GM19328 (cell line): ENCODE data around the gene ANKS1B.
"Not testable (repeated sequence)": the region's sequence is repeated elsewhere in the genome, so short reads cannot be mapped to it uniquely, and the experiment has no call there.

Experiments
- ATAC-seq: cut with Tn5 transposase; IDR thresholded peaks from one replicate; pipeline ENCODE4 v1.9.1; 2021; ENCODE audit warnings: mild to moderate bottlenecking, moderate library complexity; ENCODE audit not compliant: unreplicated experiment

ANKS1B gene

GRCh38 chr12:99767809-99768208 lies 216.9 kb downstream of the ANKS1B start:
- ATAC-seq, result no peak

- ATAC-seq, result no peak
Observed at GRCh38 chr12:99766408-99766807, 218.3 kb downstream of the ANKS1B start.

GRCh38 chr12:99765469-99766114 lies 219.1 kb downstream of the ANKS1B start:
- ATAC-seq, result no peak

DNA sequence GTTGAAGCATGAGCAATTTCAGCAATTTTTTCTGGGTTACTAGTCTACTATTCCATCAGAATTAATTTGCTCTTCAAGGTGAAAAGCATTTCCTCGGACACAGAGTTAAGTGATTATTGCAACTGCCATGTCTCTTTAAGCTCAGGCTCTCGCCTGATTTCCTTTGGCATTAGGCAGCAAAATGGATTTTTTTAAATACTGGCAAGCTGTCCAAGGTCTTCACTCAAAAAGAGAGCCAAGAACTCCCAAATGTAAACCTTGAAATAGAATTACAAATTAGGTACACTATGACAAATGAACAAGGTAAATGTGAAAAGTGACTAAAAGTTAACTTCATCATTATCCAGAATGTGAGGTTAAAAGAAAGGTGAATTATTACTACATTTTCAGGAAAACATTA lies 225.3 kb downstream of the ANKS1B start:
- ATAC-seq, result no peak

- ATAC-seq, result no peak
Observed at GRCh38 chr12:99758997-99759396, 225.7 kb downstream of the ANKS1B start.

GRCh38 chr12:99752740-99753139 lies 232.0 kb downstream of the ANKS1B start:
- no peak for ATAC-seq

- no peak for ATAC-seq
Observed at GRCh38 chr12:99746538-99746937, 238.2 kb downstream of the ANKS1B start.

GRCh38 chr12:99745895-99746294 lies 238.8 kb downstream of the ANKS1B start:
- ATAC-seq, result no peak

DNA sequence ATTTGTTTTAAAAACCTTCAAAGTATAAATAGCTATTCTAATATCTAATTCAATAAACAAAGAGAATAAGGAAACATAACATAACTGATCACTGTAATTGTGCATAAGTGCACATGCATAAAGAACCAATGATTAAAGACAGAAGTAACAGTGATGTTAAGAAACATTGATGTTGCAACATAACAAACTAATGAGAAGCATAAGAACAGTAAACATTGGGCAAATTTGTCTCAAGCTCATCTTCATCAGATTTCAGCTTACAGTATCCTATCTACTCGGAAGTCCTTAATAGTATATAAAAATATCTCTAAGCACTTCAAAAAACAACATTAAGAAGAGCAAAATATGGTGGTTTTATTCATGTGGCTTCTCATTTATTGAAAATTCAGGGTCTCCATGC lies 239.6 kb downstream of the ANKS1B start:
- no peak for ATAC-seq

DNA sequence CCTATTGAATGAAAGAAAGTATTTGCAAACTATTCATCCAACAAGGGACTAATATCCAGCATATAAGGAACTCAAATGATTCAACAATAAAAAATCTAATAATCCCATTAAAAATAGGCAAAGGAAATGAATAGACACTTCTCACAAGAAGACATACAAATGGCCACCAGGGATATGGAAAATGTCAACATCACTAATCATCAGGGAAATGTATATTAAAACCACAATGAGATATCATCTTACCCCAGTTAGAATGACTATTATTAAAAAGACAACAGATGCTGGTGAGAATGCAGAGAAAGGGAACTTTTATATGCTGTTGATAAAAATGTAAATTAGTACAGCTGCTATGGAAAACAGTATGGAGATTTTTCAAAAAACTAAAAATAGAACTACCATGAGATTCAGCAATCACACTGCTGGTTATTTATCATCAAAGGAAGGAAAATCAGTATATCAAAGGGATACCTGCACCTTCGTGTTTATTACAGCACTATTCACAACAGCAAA lies 247.9 kb downstream of the ANKS1B start:
- ATAC-seq, result no peak

DNA sequence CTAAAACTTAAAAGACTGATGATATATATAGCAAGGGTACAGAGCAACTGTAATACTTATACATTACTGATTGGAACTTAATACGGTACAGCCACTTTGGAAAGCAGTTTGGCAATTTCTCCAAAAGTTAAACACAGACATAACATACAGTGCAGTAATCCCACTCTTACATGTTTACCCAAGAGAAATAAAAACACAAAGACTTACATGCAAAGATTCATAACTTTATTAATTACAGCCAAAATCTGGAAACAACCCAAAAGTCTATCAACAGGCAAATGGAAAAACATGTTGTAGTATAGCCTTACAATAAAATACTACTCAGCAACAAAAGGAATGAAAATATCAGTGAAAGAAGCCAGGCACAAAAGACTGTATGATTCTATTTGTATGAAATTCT lies 252.6 kb downstream of the ANKS1B start:
- no peak for ATAC-seq

GRCh38 chr12:99722690-99723486 lies 261.8 kb downstream of the ANKS1B start:
- no peak for ATAC-seq

- ATAC-seq, result no peak
Observed at GRCh38 chr12:99721715-99722275, 262.9 kb downstream of the ANKS1B start.

- ATAC-seq, result not testable (repeated sequence)
Observed at GRCh38 chr12:99720083-99720465, 264.7 kb downstream of the ANKS1B start.

DNA sequence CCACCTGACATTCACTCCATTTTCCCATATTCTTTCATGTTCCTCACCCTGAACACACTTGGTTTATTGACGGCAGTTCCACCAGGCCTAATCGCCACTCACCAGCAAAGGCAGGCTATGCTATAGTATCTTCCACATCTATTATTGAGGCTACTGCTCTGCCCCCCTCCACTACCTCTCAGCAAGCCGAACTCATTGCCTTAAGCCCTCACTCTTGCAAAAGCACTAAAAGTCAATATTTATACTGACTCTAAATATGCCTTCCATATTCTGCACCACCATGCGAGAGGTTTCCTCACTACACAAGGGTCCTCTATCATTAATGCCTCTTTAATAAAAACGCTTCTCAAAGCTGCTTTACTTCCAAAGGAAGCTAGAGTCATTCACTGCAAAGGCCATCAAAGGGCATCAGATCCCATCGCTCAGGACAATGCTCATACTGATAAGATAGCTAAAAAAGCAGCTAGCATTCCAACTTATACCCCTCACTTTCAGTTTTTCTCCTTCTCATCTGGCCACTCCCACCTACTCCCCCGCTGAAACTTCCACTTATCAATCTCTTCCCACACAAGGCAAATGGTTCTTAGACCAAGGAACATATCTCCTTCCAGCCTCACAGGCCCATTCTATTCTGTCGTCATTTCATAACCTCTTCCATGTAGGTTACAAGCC lies 265.2 kb downstream of the ANKS1B start:
- not testable (repeated sequence) for ATAC-seq

DNA sequence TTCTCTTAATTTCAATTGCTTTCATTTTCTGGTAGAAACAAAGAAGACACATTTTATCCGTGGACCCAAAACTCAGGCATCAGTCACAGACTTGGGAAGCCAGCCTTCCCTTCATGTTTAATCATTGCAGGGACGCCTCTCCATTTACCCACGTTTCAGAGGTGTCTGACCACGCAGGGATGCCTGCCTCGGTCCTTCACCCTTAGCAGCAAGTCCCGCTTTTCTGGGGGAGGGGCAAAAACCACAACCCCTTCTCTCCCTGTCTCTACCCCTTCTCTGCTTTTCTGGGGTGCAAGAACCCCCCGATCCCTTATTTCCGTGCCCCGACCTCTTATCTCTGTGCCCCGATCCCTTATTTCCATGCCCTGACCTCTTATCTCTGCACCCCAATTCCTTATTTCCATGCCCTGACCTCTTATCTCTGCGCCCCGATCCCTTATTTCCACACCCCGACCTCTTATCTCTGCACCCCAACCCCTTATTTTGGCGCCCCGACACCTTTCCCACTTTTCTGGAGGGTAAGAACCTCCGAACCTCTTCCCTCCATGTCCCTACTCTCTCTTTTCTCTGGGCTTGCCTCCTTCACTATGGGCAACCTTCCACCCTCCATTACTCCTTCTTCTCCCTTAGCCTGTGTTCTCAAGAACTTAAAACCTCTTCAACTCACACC lies 268.8 kb downstream of the ANKS1B start:
- not testable (repeated sequence) for ATAC-seq

DNA sequence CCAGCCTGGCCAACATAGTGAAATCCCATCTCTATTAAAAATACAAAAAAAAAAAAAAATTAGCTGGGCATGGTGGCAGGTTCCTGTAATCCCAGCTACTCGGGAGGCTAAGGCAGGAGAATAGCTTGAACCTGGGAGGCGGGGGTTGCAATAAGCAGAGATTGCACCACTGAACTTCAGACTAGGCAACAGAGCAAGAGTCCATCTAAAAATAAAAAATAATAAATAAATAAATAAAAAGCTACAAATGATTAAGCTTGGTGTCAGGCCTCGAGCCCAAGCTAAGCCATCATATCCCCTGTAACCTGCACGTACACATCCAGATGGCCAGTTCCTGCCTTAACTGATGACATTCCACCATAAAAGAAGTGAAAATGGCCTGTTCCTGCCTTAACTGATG lies 269.8 kb downstream of the ANKS1B start:
- not testable (repeated sequence) for ATAC-seq

- no peak for ATAC-seq
Observed at GRCh38 chr12:99713946-99714520, 270.7 kb downstream of the ANKS1B start.

DNA sequence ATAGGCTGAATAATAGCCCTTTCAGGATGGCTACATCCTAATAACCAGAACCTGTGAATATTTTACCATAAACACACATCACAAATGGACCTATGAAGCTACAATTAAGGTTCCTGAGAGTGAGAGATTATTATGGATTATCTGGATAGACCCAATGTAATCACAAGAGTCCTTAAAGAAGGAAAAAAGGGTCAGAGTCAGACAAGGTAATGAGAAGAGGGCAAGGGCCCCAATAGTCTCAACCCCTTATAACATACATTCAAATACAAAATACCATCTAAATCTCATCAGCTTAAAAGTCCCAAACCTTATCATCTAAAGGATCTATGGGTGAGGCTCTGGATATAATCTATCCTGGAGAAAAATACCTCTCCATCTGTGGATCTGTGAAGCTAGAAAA lies 272.5 kb downstream of the ANKS1B start:
- no peak for ATAC-seq

DNA sequence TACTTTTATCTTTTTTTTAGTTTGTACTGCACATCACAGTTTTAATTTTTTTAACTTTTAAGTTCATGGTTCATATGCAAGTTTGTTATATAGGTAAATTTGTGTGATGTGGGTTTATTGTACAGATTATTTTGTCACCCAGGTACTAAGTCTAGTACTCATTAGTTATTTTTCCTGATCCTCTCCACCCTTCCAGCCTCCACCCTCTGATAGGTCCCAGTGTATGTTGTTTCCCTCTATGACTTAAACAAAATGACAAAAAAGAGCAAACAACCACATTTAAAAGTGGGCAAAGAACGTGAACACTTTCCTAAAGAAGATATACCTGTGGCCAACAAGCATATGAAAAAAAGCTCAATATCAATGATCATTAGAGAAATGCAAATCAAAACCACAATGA lies 273.5 kb downstream of the ANKS1B start:
- no peak for ATAC-seq

GRCh38 chr12:99709619-99710018 lies 275.1 kb downstream of the ANKS1B start:
- no peak for ATAC-seq
